HEK293T (cell line): ENCODE data around the gene TNFAIP2.

Experiments used
- ARNT ChIP-seq: fragments of 450-650 bp; IDR thresholded peaks from 2 replicates; pipeline ENCODE4 v1.6.1; 2017; ENCODE audit warnings: mild to moderate bottlenecking
- BHLHE40 ChIP-seq: fragments of 450-650 bp; IDR thresholded peaks from 2 replicates; pipeline ENCODE4 v1.6.1; 2016; ENCODE audit warnings: mild to moderate bottlenecking, moderate library complexity, borderline replicate concordance

GRCh38 chr14:103121846-103122584 lies 1.2 kb upstream of the TNFAIP2 start:
- TF ChIP-seq BHLHE40 = no peak
- no peak for TF ChIP-seq ARNT
